IMR-90 (cell line): Measurements from ENCODE around the gene KYAT1.

Experiments
- BHLHE40 ChIP-seq: fragments of 150-350 bp; IDR thresholded peaks from 2 replicates; pipeline ENCODE4 v1.6.1; 2016; ENCODE audit warnings: mild to moderate bottlenecking, low read depth, low read length
- CEBPB ChIP-seq: IDR thresholded peaks from 2 replicates; pipeline ENCODE4 v1.6.1; 2012; ENCODE audit warnings: low read depth, low read length, improper control_type of control experiment
- CHD1 ChIP-seq: IDR thresholded peaks from 2 replicates; pipeline ENCODE4 v1.6.1; 2012; ENCODE audit warnings: low read depth, low read length, improper control_type of control experiment
- CTCF ChIP-seq: conservative IDR thresholded peaks from 2 replicates; pipeline ENCODE4 v1.5.1; 2012; ENCODE audit warnings: mild to moderate bottlenecking, low read depth, low read length, improper control_type of control experiment
- MAZ ChIP-seq: IDR thresholded peaks from 2 replicates; pipeline ENCODE4 v1.6.1; 2012; ENCODE audit warnings: low read depth, mild to moderate bottlenecking, low read length, improper control_type of control experiment, moderate library complexity, borderline replicate concordance
- MXI1 ChIP-seq: IDR thresholded peaks from 2 replicates; pipeline ENCODE4 v1.6.1; 2012; ENCODE audit warnings: low read depth, mild to moderate bottlenecking, low read length, moderate library complexity, borderline replicate concordance
- POLR2A ChIP-seq: IDR thresholded peaks from 2 replicates; pipeline ENCODE4 v1.6.1; 2012; ENCODE audit warnings: mild to moderate bottlenecking, low read depth, low read length
- RAD21 ChIP-seq: IDR thresholded peaks from 2 replicates; pipeline ENCODE4 v1.6.1; 2012; ENCODE audit warnings: low read length, improper control_type of control experiment
- RFX5 ChIP-seq: IDR thresholded peaks from 2 replicates; pipeline ENCODE4 v1.8.0; 2012; ENCODE audit warnings: low read depth, mild to moderate bottlenecking, low read length, moderate library complexity
- SMC3 ChIP-seq: fragments of 150-350 bp; IDR thresholded peaks from 2 replicates; pipeline ENCODE4 v1.6.1; 2016; ENCODE audit warnings: low read depth, mild to moderate bottlenecking, antibody characterized with exemption, low read length, moderate library complexity
- TF ChIP-seq, protein P1 (sequence below): fragments of 150-350 bp; IDR thresholded peaks from 2 replicates; pipeline ENCODE4 v1.6.1; 2016; ENCODE audit warnings: low read depth, mild to moderate bottlenecking, low read length, moderate library complexity, borderline replicate concordance
- TF ChIP-seq, protein P2 (sequence below): fragments of 150-350 bp; IDR thresholded peaks from 2 replicates; pipeline ENCODE4 v1.6.1; 2017; ENCODE audit warnings: mild to moderate bottlenecking, antibody characterized with exemption, low read length, low read depth

DNA sequence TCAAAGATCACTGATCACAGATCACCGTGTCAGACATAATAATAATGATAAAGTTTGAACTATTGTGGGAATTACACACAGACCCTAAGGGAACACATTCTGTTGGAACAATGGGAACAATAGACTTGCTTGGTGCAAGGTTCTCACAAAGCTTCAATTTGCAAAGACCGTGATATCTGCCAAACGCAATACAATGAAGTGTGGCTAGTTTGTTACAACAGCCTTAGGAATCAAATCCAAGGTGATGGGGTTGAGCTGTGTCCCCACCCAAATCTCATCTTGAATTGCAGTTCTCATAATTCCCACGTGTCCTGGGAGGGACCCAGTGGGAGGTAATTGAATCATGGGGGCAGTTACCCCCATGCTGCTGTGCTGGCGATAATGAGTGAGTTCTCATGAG is 20.8 kb downstream of the KYAT1 start:
- TF ChIP-seq CTCF (no peak), RAD21 (no peak), POLR2A (no peak), SMC3 (no peak), CEBPB (no peak), RFX5 (no peak), BHLHE40 (no peak), MXI1 (no peak), MAZ (no peak), CHD1 (no peak)
- TF ChIP-seq, protein P1, sequence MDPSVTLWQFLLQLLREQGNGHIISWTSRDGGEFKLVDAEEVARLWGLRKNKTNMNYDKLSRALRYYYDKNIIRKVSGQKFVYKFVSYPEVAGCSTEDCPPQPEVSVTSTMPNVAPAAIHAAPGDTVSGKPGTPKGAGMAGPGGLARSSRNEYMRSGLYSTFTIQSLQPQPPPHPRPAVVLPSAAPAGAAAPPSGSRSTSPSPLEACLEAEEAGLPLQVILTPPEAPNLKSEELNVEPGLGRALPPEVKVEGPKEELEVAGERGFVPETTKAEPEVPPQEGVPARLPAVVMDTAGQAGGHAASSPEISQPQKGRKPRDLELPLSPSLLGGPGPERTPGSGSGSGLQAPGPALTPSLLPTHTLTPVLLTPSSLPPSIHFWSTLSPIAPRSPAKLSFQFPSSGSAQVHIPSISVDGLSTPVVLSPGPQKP: no peak
- TF ChIP-seq, protein P2, sequence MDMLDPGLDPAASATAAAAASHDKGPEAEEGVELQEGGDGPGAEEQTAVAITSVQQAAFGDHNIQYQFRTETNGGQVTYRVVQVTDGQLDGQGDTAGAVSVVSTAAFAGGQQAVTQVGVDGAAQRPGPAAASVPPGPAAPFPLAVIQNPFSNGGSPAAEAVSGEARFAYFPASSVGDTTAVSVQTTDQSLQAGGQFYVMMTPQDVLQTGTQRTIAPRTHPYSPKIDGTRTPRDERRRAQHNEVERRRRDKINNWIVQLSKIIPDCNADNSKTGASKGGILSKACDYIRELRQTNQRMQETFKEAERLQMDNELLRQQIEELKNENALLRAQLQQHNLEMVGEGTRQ: no peak
